H9 (cell line): ENCODE data around the gene TMEM125. TPM values are rescaled to one million over a fixed set of nuclear protein-coding genes. Genes with fewer than 3 reads are reported as not detected.

Experiments used
- DNase-seq: peaks from one replicate; pipeline ENCODE4 v3.0.0-alpha.2; 2017
- H2AFZ ChIP-seq: one replicate; pipeline ENCODE4 v1.6.1; 2013; ENCODE audit warnings: mild to moderate bottlenecking, low read length, control low read depth, moderate library complexity
- H2AK5ac ChIP-seq: 2 replicates; pipeline ENCODE4 v1.6.1; 2013; ENCODE audit warnings: low read length, control low read depth, mixed read lengths; ENCODE audit not compliant: insufficient read length
- H2BK120ac ChIP-seq: one replicate; pipeline ENCODE4 v1.6.1; 2013; ENCODE audit warnings: low read depth, mild to moderate bottlenecking, low read length, control low read depth, inconsistent platforms; ENCODE audit not compliant: poor library complexity, severe bottlenecking
- H2BK12ac ChIP-seq: 2 replicates; pipeline ENCODE4 v1.6.1; 2013; ENCODE audit warnings: low read length, control low read depth, mixed read lengths, low read depth; ENCODE audit not compliant: insufficient read length
- H2BK15ac ChIP-seq: 2 replicates; pipeline ENCODE4 v1.6.1; 2013; ENCODE audit warnings: low read depth, low read length, control low read depth
- H2BK20ac ChIP-seq: one replicate; pipeline ENCODE4 v1.6.1; 2013; ENCODE audit warnings: low read depth, mild to moderate bottlenecking, low read length, control low read depth, inconsistent platforms; ENCODE audit not compliant: poor library complexity, severe bottlenecking
- H2BK5ac ChIP-seq: 2 replicates; pipeline ENCODE4 v1.6.1; 2013; ENCODE audit warnings: low read length, control low read depth, mixed read lengths; ENCODE audit not compliant: insufficient read length
- H3K14ac ChIP-seq: 2 replicates; pipeline ENCODE4 v1.6.1; 2013; ENCODE audit warnings: low read length, control low read depth; ENCODE audit not compliant: insufficient read depth
- H3K18ac ChIP-seq: 2 replicates; pipeline ENCODE4 v1.6.1; 2013; ENCODE audit warnings: low read depth, mild to moderate bottlenecking, mixed read lengths, low read length, control low read depth; ENCODE audit not compliant: insufficient read length
- H3K23ac ChIP-seq: 2 replicates; pipeline ENCODE4 v1.6.1; 2013; ENCODE audit warnings: low read length, control low read depth, mixed read lengths, low read depth; ENCODE audit not compliant: insufficient read length
- H3K23me2 ChIP-seq: 2 replicates; pipeline ENCODE4 v1.6.1; 2013; ENCODE audit warnings: low read depth, mild to moderate bottlenecking, mixed read lengths, low read length, control low read depth; ENCODE audit not compliant: insufficient read length, poor library complexity, severe bottlenecking
- H3K27ac ChIP-seq: 2 replicates; pipeline ENCODE4 v1.5.1; 2013; ENCODE audit warnings: low read length, control low read depth, mixed read lengths, low read depth; ENCODE audit not compliant: insufficient read length
- H3K27me3 ChIP-seq: 2 replicates; pipeline ENCODE4 v1.6.1; 2013; ENCODE audit warnings: low read length, control low read depth, inconsistent platforms; ENCODE audit not compliant: insufficient read depth
- H3K4ac ChIP-seq: 2 replicates; pipeline ENCODE4 v1.6.1; 2013; ENCODE audit warnings: low read depth, mild to moderate bottlenecking, control low read depth, inconsistent platforms, low read length, moderate library complexity
- H3K4me1 ChIP-seq: 2 replicates; pipeline ENCODE4 v1.6.1; 2013; ENCODE audit warnings: low read length, control low read depth, inconsistent platforms; ENCODE audit not compliant: insufficient read depth
- H3K4me2 ChIP-seq: 2 replicates; pipeline ENCODE4 v1.6.1; 2013; ENCODE audit warnings: low read length, control low read depth, mixed read lengths; ENCODE audit not compliant: insufficient read length, insufficient read depth
- H3K56ac ChIP-seq: 2 replicates; pipeline ENCODE4 v1.6.1; 2013; ENCODE audit warnings: low read depth, mild to moderate bottlenecking, mixed read lengths, low read length, control low read depth; ENCODE audit not compliant: insufficient read length
- H3K79me1 ChIP-seq: 2 replicates; pipeline ENCODE4 v1.6.1; 2013; ENCODE audit warnings: low read depth, mild to moderate bottlenecking, moderate library complexity, low read length, control low read depth, inconsistent platforms; ENCODE audit not compliant: insufficient read depth, poor library complexity, severe bottlenecking
- H3K79me2 ChIP-seq: 2 replicates; pipeline ENCODE4 v1.6.1; 2013; ENCODE audit warnings: low read length, control low read depth, inconsistent platforms; ENCODE audit not compliant: insufficient read depth
- H3K9ac ChIP-seq: 2 replicates; pipeline ENCODE4 v1.6.1; 2013; ENCODE audit warnings: low read length, control low read depth, mixed read lengths; ENCODE audit not compliant: insufficient read length; ENCODE audit errors: extremely low read depth
- H3K9me3 ChIP-seq: one replicate; pipeline ENCODE4 v1.6.1; 2013; ENCODE audit warnings: low read depth, low read length, inconsistent platforms; ENCODE audit not compliant: control insufficient read depth
- H3T11ph ChIP-seq: one replicate; pipeline ENCODE4 v1.6.1; 2013; ENCODE audit warnings: mild to moderate bottlenecking, low read length, control low read depth, inconsistent platforms
- H4K20me1 ChIP-seq: one replicate; pipeline ENCODE4 v1.6.1; 2013; ENCODE audit not compliant: control insufficient read depth, insufficient read length, insufficient read depth
- H4K5ac ChIP-seq: 2 replicates; pipeline ENCODE4 v1.6.1; 2013; ENCODE audit warnings: low read depth, mild to moderate bottlenecking, mixed read lengths, low read length, control low read depth; ENCODE audit not compliant: insufficient read length
- H4K8ac ChIP-seq: replicated peaks from 2 replicates; pipeline ENCODE4 v1.6.1; 2013; ENCODE audit warnings: low read length, control low read depth, mixed read lengths, low read depth; ENCODE audit not compliant: insufficient read length
- H4K91ac ChIP-seq: 2 replicates; pipeline ENCODE4 v1.6.1; 2013; ENCODE audit warnings: low read depth, mild to moderate bottlenecking, moderate library complexity, mixed read lengths, low read length, control low read depth; ENCODE audit not compliant: insufficient read length
- H3K27ac Mint-ChIP-seq, 3 experiments: 2 replicates in 2 of 3; 3 replicates in 1 of 3; pipeline ENCODE4 v1.8.0; 2020 to 2021; ENCODE audit warnings: mixed read lengths in 3 of 3, mild to moderate bottlenecking in 1 of 3, moderate library complexity in 1 of 3
- H3K27me3 Mint-ChIP-seq: 2 replicates; pipeline ENCODE4 v1.8.0; 2021; ENCODE audit warnings: low read depth, mild to moderate bottlenecking, moderate library complexity, mixed read lengths
- H3K36me3 Mint-ChIP-seq, 3 experiments: 2 replicates in 2 of 3; 3 replicates in 1 of 3; pipeline ENCODE4 v1.8.0; 2020 to 2021; ENCODE audit warnings: low read depth in 3 of 3, mixed read lengths in 3 of 3; ENCODE audit not compliant: insufficient read depth in 1 of 3
- H3K4me1 Mint-ChIP-seq, 2 experiments: 2 replicates each; pipeline ENCODE4 v1.8.0; 2020; ENCODE audit warnings: mixed read lengths in 2 of 2
- H3K4me3 Mint-ChIP-seq, 2 experiments: 2 replicates in 1 of 2; 3 replicates in 1 of 2; pipeline ENCODE4 v1.8.0; 2020 to 2021; ENCODE audit warnings: mild to moderate bottlenecking in 2 of 2, mixed read lengths in 2 of 2, moderate library complexity in 1 of 2
- H3K9me3 Mint-ChIP-seq, 2 experiments: 2 replicates in 1 of 2; 3 replicates in 1 of 2; pipeline ENCODE4 v1.8.0; 2020; ENCODE audit warnings: mild to moderate bottlenecking in 2 of 2, mixed read lengths in 2 of 2, moderate library complexity in 1 of 2
- WGBS: extraction: QIAGEN DNeasy Blood & Tissue Kit; methylation state at CpG from one replicate; pipeline ENCODE4 v1.1.7; 2013; ENCODE audit warnings: missing lambda C conversion rate, low lambda C conversion rate, mixed read lengths; ENCODE audit not compliant: insufficient read length; ENCODE audit errors: extremely low coverage; 5-methylcytosine and 5-hydroxymethylcytosine counted together
- total RNA-seq: library from RNA; stranded (reverse); gene quantifications from 2 replicates; pipeline ENCODE4 v1.2.1, GENCODE V29; 2021
- TF ChIP-seq, protein P1 (sequence below): fragments of 200-600 bp; sonication (generic); conservative IDR thresholded peaks from 3 replicates; pipeline ENCODE4 v1.8.0; 2021; ENCODE audit warnings: antibody characterized with exemption, mild to moderate bottlenecking

Gene TMEM125
- total RNA-seq, 1 experiment from 2014 or later, result 19.6 TPM

GRCh38 chr1:43286533-43286932, 16.8 kb downstream of the TMEM125 start:
- peaks cover 24 to 27% of the 10 kb centered on the region in 2 experiments for H3K4me1 Mint-ChIP-seq

More at GRCh38 chr1:43286533-43286932, 16.8 kb downstream of the TMEM125 start:
- no peak overlapping the region for H2AK5ac ChIP-seq
- no peak overlapping the region for H2BK12ac ChIP-seq
- no peaks in the 10 kb centered on the region for H3K79me2 ChIP-seq
- TF ChIP-seq, protein P1, sequence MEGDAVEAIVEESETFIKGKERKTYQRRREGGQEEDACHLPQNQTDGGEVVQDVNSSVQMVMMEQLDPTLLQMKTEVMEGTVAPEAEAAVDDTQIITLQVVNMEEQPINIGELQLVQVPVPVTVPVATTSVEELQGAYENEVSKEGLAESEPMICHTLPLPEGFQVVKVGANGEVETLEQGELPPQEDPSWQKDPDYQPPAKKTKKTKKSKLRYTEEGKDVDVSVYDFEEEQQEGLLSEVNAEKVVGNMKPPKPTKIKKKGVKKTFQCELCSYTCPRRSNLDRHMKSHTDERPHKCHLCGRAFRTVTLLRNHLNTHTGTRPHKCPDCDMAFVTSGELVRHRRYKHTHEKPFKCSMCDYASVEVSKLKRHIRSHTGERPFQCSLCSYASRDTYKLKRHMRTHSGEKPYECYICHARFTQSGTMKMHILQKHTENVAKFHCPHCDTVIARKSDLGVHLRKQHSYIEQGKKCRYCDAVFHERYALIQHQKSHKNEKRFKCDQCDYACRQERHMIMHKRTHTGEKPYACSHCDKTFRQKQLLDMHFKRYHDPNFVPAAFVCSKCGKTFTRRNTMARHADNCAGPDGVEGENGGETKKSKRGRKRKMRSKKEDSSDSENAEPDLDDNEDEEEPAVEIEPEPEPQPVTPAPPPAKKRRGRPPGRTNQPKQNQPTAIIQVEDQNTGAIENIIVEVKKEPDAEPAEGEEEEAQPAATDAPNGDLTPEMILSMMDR, result no peak
- no peak overlapping the region for H3T11ph ChIP-seq
- H3K18ac ChIP-seq, result no peak overlapping the region
- WGBS, result no CpG with 5 or more reads among the region's 5 CpGs
- peaks cover 3% of the 10 kb centered on the region for H3K23me2 ChIP-seq
- H2BK5ac ChIP-seq, result no peak overlapping the region
- H2BK20ac ChIP-seq, result no peak overlapping the region
- H4K8ac ChIP-seq, result no peak overlapping the region
- H3K23ac ChIP-seq, result no peak overlapping the region
- no peaks in the 10 kb centered on the region for H3K27me3 ChIP-seq
- H2BK15ac ChIP-seq, result no peak overlapping the region
- Mint-ChIP-seq H3K36me3 (peaks cover 0 to 5% (median 2%) of the 10 kb centered on the region in 3 experiments; a peak in 4 of 7 replicates), H3K4me3 (no peak overlapping the region), H3K27ac (peak overlapping the region in 1 of 3 experiments; percentile 40; a peak in 1 of 7 replicates), H3K9me3 (no peaks in the 10 kb centered on the region), H3K27me3 (peaks cover 3% of the 10 kb centered on the region)
- DNase-seq, result no peak
- H3K9me3 ChIP-seq, result no peaks in the 10 kb centered on the region
- H3K9ac ChIP-seq, result no peak overlapping the region
- no peak overlapping the region for H3K27ac ChIP-seq
- H4K20me1 ChIP-seq, result no peaks in the 10 kb centered on the region
- no peak overlapping the region for H3K56ac ChIP-seq
- no peak overlapping the region for H4K5ac ChIP-seq
- H2AFZ ChIP-seq, result no peak overlapping the region
- no peak overlapping the region for H3K14ac ChIP-seq
- peaks cover 7% of the 10 kb centered on the region; the same call in 1 of the 2 replicates for H3K4me1 ChIP-seq
- H4K91ac ChIP-seq, result no peak overlapping the region
- no peak overlapping the region for H3K4me2 ChIP-seq
- no peak overlapping the region for H2BK120ac ChIP-seq
- no peaks in the 10 kb centered on the region for H3K79me1 ChIP-seq
- no peak overlapping the region for H3K4ac ChIP-seq
